Activated T-helper 9 cell treated with anti-CD3 and anti-CD28 coated beads, Interleukin-2, amount 50 U/mL, for 16 hours (primary cell): ENCODE measurements around the gene PCDH7.

ENCODE experiments used
- DNase-seq: peaks from one replicate; pipeline ENCODE4 v3.0.0-alpha.2; 2020; ENCODE audit warnings: low read depth

Gene PCDH7

GRCh38 chr4:30725562-30725961 is 5.4 kb downstream of the PCDH7 start:
- no peak for DNase-seq

GRCh38 chr4:30726090-30726675 is 6.0 kb downstream of the PCDH7 start:
- no peak for DNase-seq

- DNase-seq = no peak
Observed at GRCh38 chr4:30727409-30727808, 7.2 kb downstream of the PCDH7 start.

GRCh38 chr4:30728311-30728710 is 8.1 kb downstream of the PCDH7 start:
- DNase-seq = no peak

GRCh38 chr4:30743897-30744296 is 23.7 kb downstream of the PCDH7 start:
- no peak for DNase-seq

- DNase-seq = no peak
Observed at GRCh38 chr4:30744386-30744785, 24.2 kb downstream of the PCDH7 start.

- no peak for DNase-seq
Observed at GRCh38 chr4:30744957-30745640, 24.9 kb downstream of the PCDH7 start.

- no peak for DNase-seq
Observed at GRCh38 chr4:30746735-30747134, 26.6 kb downstream of the PCDH7 start.

- no peak for DNase-seq
Observed at GRCh38 chr4:30753316-30753715, 33.1 kb downstream of the PCDH7 start.

GRCh38 chr4:30754021-30754420 is 33.9 kb downstream of the PCDH7 start:
- DNase-seq = no peak

GRCh38 chr4:30755346-30755745 is 35.2 kb downstream of the PCDH7 start:
- DNase-seq = no peak

GRCh38 chr4:30756553-30756952 is 36.4 kb downstream of the PCDH7 start:
- no peak for DNase-seq

GRCh38 chr4:30757357-30757756 is 37.2 kb downstream of the PCDH7 start:
- no peak for DNase-seq

GRCh38 chr4:30760551-30760950 is 40.4 kb downstream of the PCDH7 start:
- no peak for DNase-seq

- DNase-seq = no peak
Observed at GRCh38 chr4:30763321-30763727, 43.2 kb downstream of the PCDH7 start.

- no peak for DNase-seq
Observed at GRCh38 chr4:30765022-30765421, 44.9 kb downstream of the PCDH7 start.

- DNase-seq = no peak
Observed at GRCh38 chr4:30767147-30767845, 47.1 kb downstream of the PCDH7 start.

GRCh38 chr4:30768277-30768676 is 48.1 kb downstream of the PCDH7 start:
- no peak for DNase-seq

GRCh38 chr4:30769093-30769492 is 48.9 kb downstream of the PCDH7 start:
- no peak for DNase-seq

- DNase-seq = no peak
Observed at GRCh38 chr4:30770049-30770549, 49.9 kb downstream of the PCDH7 start.

GRCh38 chr4:30770812-30771211 is 50.6 kb downstream of the PCDH7 start:
- no peak for DNase-seq

- no peak for DNase-seq
Observed at GRCh38 chr4:30776451-30776850, 56.3 kb downstream of the PCDH7 start.

- DNase-seq = no peak
Observed at GRCh38 chr4:30776921-30777415, 56.8 kb downstream of the PCDH7 start.
